CD1c-positive myeloid dendritic cell (primary cell): ENCODE measurements around the gene HELQ.
"Not testable (repeated sequence)": the region's sequence is repeated elsewhere in the genome, so short reads cannot be mapped to it uniquely, and the experiment has no call there.

Experiments
- DNase-seq: peaks from one replicate; pipeline ENCODE4 v3.0.0-alpha.2; 2016; ENCODE audit errors: extremely low spot score

Gene HELQ

GRCh38 chr4:83455281-83456183 is at the start of gene HELQ, which contains the start of gene MRPS18C:
HELQ (minus strand) TSS chr4:83455823; CDS start chr4:83455693, 130 bp downstream.
MRPS18C (plus strand) TSS chr4:83456058; CDS start chr4:83456078, 20 bp downstream.
- peak; percentile 100 for DNase-seq

- DNase-seq, result no peak
These were observed 49.4 kb upstream of the HELQ start for GRCh38 chr4:83504996-83505395.

- no peak for DNase-seq
These were observed 48.9 kb upstream of the HELQ start for GRCh38 chr4:83504503-83504902.

GRCh38 chr4:83503974-83504373 is 48.4 kb upstream of the HELQ start:
- no peak for DNase-seq

GRCh38 chr4:83501671-83502070 is 46.0 kb upstream of the HELQ start:
- not testable (repeated sequence) for DNase-seq

GRCh38 chr4:83498187-83498586 is 42.6 kb upstream of the HELQ start:
- DNase-seq, result no peak

GRCh38 chr4:83496085-83496917 is 40.7 kb upstream of the HELQ start:
- not testable (repeated sequence) for DNase-seq

GRCh38 chr4:83490876-83491450 is 35.3 kb upstream of the HELQ start:
- DNase-seq, result peak; percentile 51

- DNase-seq, result no peak
These were observed 34.2 kb upstream of the HELQ start for GRCh38 chr4:83489711-83490326.

- DNase-seq, result no peak
These were observed 31.0 kb upstream of the HELQ start for GRCh38 chr4:83486457-83487129.

GRCh38 chr4:83484500-83485461 is 29.2 kb upstream of the HELQ start, which contains the start of gene ABRAXAS1:
ABRAXAS1 (minus strand) TSS chr4:83485100; CDS start chr4:83485072, 28 bp downstream.
- peak; percentile 96 for DNase-seq

- no peak for DNase-seq
These were observed 18.3 kb upstream of the HELQ start for GRCh38 chr4:83473966-83474365.

GRCh38 chr4:83473423-83473822 is 17.8 kb upstream of the HELQ start:
- no peak for DNase-seq

- DNase-seq, result no peak
These were observed 520 bp upstream of the HELQ start for GRCh38 chr4:83456184-83456501.

GRCh38 chr4:83454686-83455085 is 937 bp downstream of the HELQ start:
- peak; percentile 8 for DNase-seq

- DNase-seq, result no peak
These were observed 6.6 kb downstream of the HELQ start for GRCh38 chr4:83449009-83449408.

GRCh38 chr4:83440899-83441298 is 14.7 kb downstream of the HELQ start:
- no peak for DNase-seq

GRCh38 chr4:83440148-83440814 is 15.3 kb downstream of the HELQ start:
- no peak for DNase-seq

GRCh38 chr4:83438719-83439118 is 16.9 kb downstream of the HELQ start:
- no peak for DNase-seq
